H1 (cell line): ENCODE measurements around the gene CBS. TPM values are rescaled to one million over a fixed set of nuclear protein-coding genes. Genes with fewer than 3 reads are reported as not detected.

Experiments used
- CTCF ChIA-PET: fragments of 300-600 bp; sonication (Branson Sonifier 250); formaldehyde crosslinking; loops from one replicate; lab custom pipeline; 2021; ENCODE audit not compliant: partially characterized antibody; lab: Charles Lee
- POLR2A ChIA-PET: fragments of 300-600 bp; sonication (Branson Sonifier 250); formaldehyde crosslinking; loops from one replicate; lab custom pipeline; 2021; ENCODE audit warnings: inconsistent platforms; ENCODE audit not compliant: partially characterized antibody; lab: Charles Lee
- DNase-seq, 2 experiments: peaks; one replicate each; pipeline versions ENCODE4 v3.0.0 to v3.0.0-alpha.2; 2010 to 2022; ENCODE audit warnings: low spot score in 2 of 2, low read depth in 1 of 2, mixed read lengths in 1 of 2
- FAIRE-seq: peaks from 2 replicates; lab custom pipeline; 2011; peaks lifted over from hg19 to GRCh38; lab: Jason Lieb, UNC
- H2AFZ ChIP-seq: 2 replicates; pipeline ENCODE4 v1.8.1; 2012; ENCODE audit warnings: low read length, inconsistent platforms
- H2AK5ac ChIP-seq: 2 replicates; pipeline ENCODE4 v1.6.1; 2013; ENCODE audit warnings: low read depth, low read length
- H2BK120ac ChIP-seq: replicated peaks from 2 replicates; pipeline ENCODE3; 2013; ENCODE audit warnings: low read depth, low read length, inconsistent platforms
- H2BK12ac ChIP-seq: 2 replicates; pipeline ENCODE4 v1.6.1; 2013; ENCODE audit warnings: low read depth, low read length
- H2BK15ac ChIP-seq: 2 replicates; pipeline ENCODE4 v1.6.1; 2013; ENCODE audit warnings: low read length
- H2BK20ac ChIP-seq: 2 replicates; pipeline ENCODE4 v1.6.1; 2013; ENCODE audit warnings: low read length
- H2BK5ac ChIP-seq: 2 replicates; pipeline ENCODE4 v1.6.1; 2013; ENCODE audit warnings: low read depth, low read length
- H3K14ac ChIP-seq: 2 replicates; pipeline ENCODE4 v1.6.1; 2013; ENCODE audit warnings: inconsistent platforms; ENCODE audit not compliant: insufficient read length
- H3K18ac ChIP-seq: 2 replicates; pipeline ENCODE4 v1.6.1; 2013; ENCODE audit warnings: low read length; ENCODE audit errors: extremely low read depth
- H3K23ac ChIP-seq: 2 replicates; pipeline ENCODE4 v1.6.1; 2013; ENCODE audit warnings: inconsistent platforms; ENCODE audit not compliant: insufficient read length
- H3K23me2 ChIP-seq: 2 replicates; pipeline ENCODE4 v1.6.1; 2013; ENCODE audit warnings: low read depth, low read length
- H3K27ac ChIP-seq: 2 replicates; pipeline ENCODE4 v1.6.1; 2011; ENCODE audit warnings: low read depth, low read length, inconsistent platforms
- H3K27me3 ChIP-seq, 4 experiments: replicated peaks in 1 of 4; 1 replicate in 1 of 4; 2 replicates in 3 of 4; pipeline versions ENCODE4 v1.6.1 to v1.8.1; 2011 to 2013; ENCODE audit warnings: low read length in 3 of 4, mild to moderate bottlenecking in 3 of 4, inconsistent platforms in 2 of 4, mixed read lengths in 2 of 4, moderate library complexity in 1 of 4; ENCODE audit not compliant: control insufficient read depth in 3 of 4, insufficient read depth in 3 of 4; ENCODE audit errors: extremely low read depth in 1 of 4
- H3K36me3 ChIP-seq, 4 experiments: 2 replicates each; pipeline versions ENCODE4 v1.6.1 to v1.8.1; 2011 to 2013; ENCODE audit warnings: mild to moderate bottlenecking in 4 of 4, low read length in 3 of 4, moderate library complexity in 2 of 4, control low read depth in 1 of 4, inconsistent platforms in 1 of 4; ENCODE audit not compliant: insufficient read depth in 4 of 4, control insufficient read depth in 2 of 4
- H3K4ac ChIP-seq: replicated peaks from 2 replicates; pipeline ENCODE3; 2013; ENCODE audit warnings: low read length, low read depth, mixed read lengths, inconsistent platforms; ENCODE audit not compliant: insufficient read length
- H3K4me1 ChIP-seq, 4 experiments: replicated peaks in 1 of 4; 1 replicate in 1 of 4; 2 replicates in 3 of 4; pipeline versions ENCODE4 v1.6.1 to v1.8.1; 2011 to 2013; ENCODE audit warnings: low read length in 3 of 4, inconsistent platforms in 2 of 4, mixed read lengths in 1 of 4; ENCODE audit not compliant: insufficient read depth in 4 of 4, control insufficient read depth in 3 of 4
- H3K4me2 ChIP-seq, 2 experiments: 2 replicates each; pipeline versions ENCODE4 v1.6.1 to v1.8.1; 2011 to 2013; ENCODE audit warnings: low read depth in 2 of 2, low read length in 2 of 2, control low read depth in 1 of 2, inconsistent platforms in 1 of 2, mild to moderate bottlenecking in 1 of 2; ENCODE audit not compliant: insufficient read depth in 1 of 2
- H3K4me3 ChIP-seq, 4 experiments: fragments of 200-600, 300-600 bp in 1 of 4; sonication (generic), shearing (Covaris generic), sonication (Bioruptor Twin) in 1 of 4; 2 replicates each; pipeline versions ENCODE4 v1.5.1 to v1.8.1; 2011 to 2016; ENCODE audit warnings: low read length in 4 of 4, low read depth in 3 of 4, control low read depth in 2 of 4, inconsistent platforms in 2 of 4, mild to moderate bottlenecking in 2 of 4, mixed read lengths in 1 of 4, moderate library complexity in 1 of 4; ENCODE audit not compliant: insufficient read depth in 2 of 4; ENCODE audit errors: extremely low read depth in 1 of 4
- H3K56ac ChIP-seq: replicated peaks from 2 replicates; pipeline ENCODE3; 2013; ENCODE audit warnings: low read depth, mild to moderate bottlenecking, mixed read lengths, low read length, inconsistent platforms; ENCODE audit not compliant: insufficient read length
- H3K79me1 ChIP-seq: 2 replicates; pipeline ENCODE4 v1.6.1; 2013; ENCODE audit warnings: low read depth, low read length, control low read depth
- H3K79me2 ChIP-seq, 2 experiments: 2 replicates each; pipeline versions ENCODE4 v1.6.1 to v1.8.1; 2012 to 2013; ENCODE audit warnings: low read length in 2 of 2, mild to moderate bottlenecking in 2 of 2, inconsistent platforms in 1 of 2; ENCODE audit not compliant: insufficient read depth in 2 of 2, control insufficient read depth in 1 of 2
- H3K9ac ChIP-seq, 4 experiments: replicated peaks in 1 of 4; 1 replicate in 1 of 4; 2 replicates in 3 of 4; pipeline versions ENCODE4 v1.6.1 to v1.8.1; 2011 to 2013; ENCODE audit warnings: low read depth in 3 of 4, low read length in 3 of 4, control low read depth in 2 of 4, mild to moderate bottlenecking in 2 of 4, moderate library complexity in 2 of 4, inconsistent platforms in 1 of 4; ENCODE audit errors: extremely low read depth in 1 of 4
- H3K9me3 ChIP-seq, 2 experiments: 2 replicates each; pipeline versions ENCODE4 v1.6.1 to v1.8.1; 2012 to 2013; ENCODE audit warnings: mild to moderate bottlenecking in 2 of 2, moderate library complexity in 2 of 2, control low read depth in 1 of 2, inconsistent platforms in 1 of 2, low read depth in 1 of 2, low read length in 1 of 2, mixed read lengths in 1 of 2; ENCODE audit not compliant: insufficient read depth in 2 of 2
- H4K20me1 ChIP-seq, 2 experiments: replicated peaks in 1 of 2; 2 replicates each; pipeline versions ENCODE3 to v1.8.1; 2011 to 2013; ENCODE audit warnings: inconsistent platforms in 2 of 2, low read length in 2 of 2, mild to moderate bottlenecking in 1 of 2; ENCODE audit not compliant: insufficient read depth in 2 of 2, control insufficient read depth in 1 of 2
- H4K5ac ChIP-seq: 2 replicates; pipeline ENCODE4 v1.6.1; 2013; ENCODE audit warnings: low read length, low read depth, mixed read lengths, inconsistent platforms; ENCODE audit not compliant: insufficient read length
- H4K8ac ChIP-seq: 2 replicates; pipeline ENCODE4 v1.8.0; 2013; ENCODE audit warnings: mild to moderate bottlenecking, moderate library complexity, low read length, inconsistent platforms; ENCODE audit not compliant: insufficient read depth; ENCODE audit errors: extremely low read depth
- H4K91ac ChIP-seq: replicated peaks from 2 replicates; pipeline ENCODE3; 2013; ENCODE audit warnings: low read length, mixed read lengths, inconsistent platforms; ENCODE audit not compliant: insufficient read length
- CBX8 ChIP-seq: fragments of 300-800, 300-1000 bp; sonication (generic); IDR thresholded peaks from 2 replicates; pipeline ENCODE4 v1.7.1; 2016; ENCODE audit warnings: low read depth, low read length, borderline replicate concordance
- CTBP2 ChIP-seq: IDR thresholded peaks from 2 replicates; pipeline ENCODE4 v1.7.0; 2011; ENCODE audit warnings: borderline replicate concordance, mild to moderate bottlenecking, moderate library complexity, mixed read lengths, low read length; ENCODE audit not compliant: insufficient read depth, insufficient read length
- KDM1A ChIP-seq: fragments of 200-600, 300-600 bp; sonication (generic); IDR thresholded peaks from 2 replicates; pipeline ENCODE4 v1.7.1; 2016; ENCODE audit warnings: mild to moderate bottlenecking, low read length, borderline replicate concordance
- RBBP5 ChIP-seq: IDR thresholded peaks from 2 replicates; pipeline ENCODE4 v1.7.1; 2012; ENCODE audit warnings: low read depth, mild to moderate bottlenecking, inconsistent platforms, low read length, moderate library complexity, borderline replicate concordance
- RXRA ChIP-seq: IDR thresholded peaks from 2 replicates; pipeline ENCODE4 v1.6.1; 2011; ENCODE audit warnings: low read depth, mild to moderate bottlenecking, low read length, moderate library complexity; ENCODE audit not compliant: insufficient read depth
- SRF ChIP-seq: IDR thresholded peaks from 2 replicates; pipeline ENCODE4 v1.6.1; 2011; ENCODE audit warnings: mild to moderate bottlenecking, low read depth, low read length, moderate library complexity
- TBP ChIP-seq: IDR thresholded peaks from 2 replicates; pipeline ENCODE4 v1.6.1; 2011; ENCODE audit warnings: low read depth, low read length, improper control_type of control experiment
- TCF12 ChIP-seq: IDR thresholded peaks from 2 replicates; pipeline ENCODE4 v1.6.1; 2011; ENCODE audit warnings: low read depth, mild to moderate bottlenecking, low read length
- WGBS, 2 experiments: shearing (Covaris generic) in 1 of 2; methylation state at CpG; one replicate each; pipeline versions ENCODE4 v1.1.6 to v1.1.7; 2013 to 2015; ENCODE audit warnings: low lambda C conversion rate in 2 of 2, mixed read lengths in 2 of 2, inconsistent platforms in 1 of 2, low coverage in 1 of 2, missing lambda C conversion rate in 1 of 2; ENCODE audit not compliant: insufficient replicate concordance in 2 of 2, insufficient coverage in 1 of 2, insufficient read length in 1 of 2; ENCODE audit errors: extremely low coverage in 1 of 2, missing lambda C conversion rate in 1 of 2; 5-methylcytosine and 5-hydroxymethylcytosine counted together
- polyA plus RNA-seq, 7 experiments: library from polyadenylated mRNA; depleted of rRNA in 3 of 7; stranded (reverse) in 5 of 7; unstranded in 2 of 7; fragments of >200 nt in 5 of 7; fragments of 200-250 nt in 2 of 7; gene quantifications; 1 replicate in 5 of 7; 2 replicates in 1 of 7; 4 replicates in 1 of 7; pipeline versions ENCODE4 v1.2.1 to v1.2.3, GENCODE V29; 2011 to 2013; ENCODE audit warnings: missing spikeins in 2 of 7, mixed read lengths in 2 of 7
- total RNA-seq: library from RNA; stranded (reverse); fragmentation: NEBNext Ultra II Directional; extraction: Animal tissue kit (Norgen Biotek cat#: 25700); gene quantifications from 2 replicates; pipeline ENCODE4 v1.2.1, GENCODE V29; 2021
- TF ChIP-seq, protein P1 (sequence below): IDR thresholded peaks from 2 replicates; pipeline ENCODE4 v1.6.1; 2011; ENCODE audit warnings: low read depth, mild to moderate bottlenecking, low read length; ENCODE audit not compliant: insufficient read depth

The CBS gene
- total and polyA plus RNA-seq, 2 of the 8 experiments (the other 6 are each of a cell fraction or from before 2014, with no cell fraction given) = 114 to 455 TPM

DNA sequence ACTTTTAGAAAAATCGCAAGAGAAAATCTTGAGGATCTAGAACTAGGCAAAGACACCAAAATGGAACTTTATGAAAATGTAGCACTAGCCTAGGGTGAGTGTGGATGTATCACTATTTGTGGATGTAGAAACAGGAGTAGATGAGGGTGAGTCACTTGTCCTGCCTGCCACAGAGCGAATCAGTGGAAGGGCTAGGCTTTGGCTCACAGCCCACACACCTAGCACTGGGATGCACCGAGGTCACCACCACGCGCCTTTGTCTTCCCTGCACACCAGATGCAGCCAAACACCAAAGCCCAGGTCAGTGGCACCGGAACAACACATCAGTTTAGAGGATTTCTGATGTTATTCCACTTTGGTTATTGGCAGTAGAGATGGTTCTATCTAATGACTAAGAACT, 63.0 kb downstream of the CBS start:
- peaks cover 11 to 38% (median 25%) of the 10 kb centered on the region in 4 experiments; a peak in 7 of 8 replicates for H3K36me3 ChIP-seq
- DNase-seq = no peak
- POLR2A ChIA-PET = interaction anchor here (0.6 kb wide), 1 partner anchor 157 kb away, joined by 3 read pairs; no protein-coding TSS in a partner anchor

More for the DNA sequence above, 63.0 kb downstream of the CBS start:
- no peak overlapping the region for H3K18ac ChIP-seq
- no peaks in the 10 kb centered on the region for H3K23me2 ChIP-seq
- H2AFZ ChIP-seq = no peak overlapping the region
- H3K9me3 ChIP-seq = no peaks in the 10 kb centered on the region
- no peak overlapping the region for H3K4ac ChIP-seq
- H2BK12ac ChIP-seq = no peak overlapping the region
- no peak overlapping the region for H3K14ac ChIP-seq
- no peak overlapping the region for H3K56ac ChIP-seq
- TF ChIP-seq KDM1A = no peak
- no peak for TF ChIP-seq RBBP5
- TF ChIP-seq CBX8 = no peak
- TF ChIP-seq CTBP2 = no peak
- no peak for TF ChIP-seq TBP
- no peak for TF ChIP-seq SRF
- TF ChIP-seq RXRA = no peak
- no peak for TF ChIP-seq TCF12
- TF ChIP-seq, protein P1, sequence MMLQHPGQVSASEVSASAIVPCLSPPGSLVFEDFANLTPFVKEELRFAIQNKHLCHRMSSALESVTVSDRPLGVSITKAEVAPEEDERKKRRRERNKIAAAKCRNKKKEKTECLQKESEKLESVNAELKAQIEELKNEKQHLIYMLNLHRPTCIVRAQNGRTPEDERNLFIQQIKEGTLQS = no peak
- TF ChIP-seq, all 59 proteins: peak for 0
- no peaks in the 10 kb centered on the region for H3K79me1 ChIP-seq
- H3K4me3 ChIP-seq = no peak overlapping the region
- no peak overlapping the region for H2BK120ac ChIP-seq
- H4K5ac ChIP-seq = no peak overlapping the region
- CTCF ChIA-PET = no interaction called here
- no peak overlapping the region for H4K8ac ChIP-seq
- H3K27ac ChIP-seq = no peak overlapping the region
- no peak overlapping the region for H4K91ac ChIP-seq
- no peaks in the 10 kb centered on the region for H4K20me1 ChIP-seq
- no peak overlapping the region for H3K23ac ChIP-seq
- no peak overlapping the region for H2BK20ac ChIP-seq
- H2AK5ac ChIP-seq = no peak overlapping the region
- no peaks in the 10 kb centered on the region for H3K79me2 ChIP-seq
- H3K4me1 ChIP-seq = no peaks in the 10 kb centered on the region
- FAIRE-seq = no peak
- no peak overlapping the region for H2BK15ac ChIP-seq
- no peak overlapping the region for H3K9ac ChIP-seq
- H3K27me3 ChIP-seq = no peaks in the 10 kb centered on the region
- WGBS, 2 experiments = 93% methylated on average over 6 of the region's 6 CpGs; no CpG with 5 or more reads in 1 of the 2 experiments
- no peak overlapping the region for H2BK5ac ChIP-seq
- H3K4me2 ChIP-seq = no peak overlapping the region
